OCI-LY7 (cell line): ENCODE data around the gene EML6.

Source experiments
- CTCF ChIP-seq: fragments of 200-600 bp; sonication (generic); conservative IDR thresholded peaks from 2 replicates; pipeline ENCODE4 v1.5.1; 2014; ENCODE audit warnings: mild to moderate bottlenecking, antibody characterized with exemption, low read length, moderate library complexity, mixed read lengths
- EZH2phosphoT487 ChIP-seq: fragments of 200-600 bp; sonication (generic); IDR thresholded peaks from 2 replicates; pipeline ENCODE4 v1.6.1; 2018; ENCODE audit warnings: low read depth, borderline replicate concordance, mild to moderate bottlenecking, mixed run types, antibody characterized with exemption, low read length, moderate library complexity, mixed read lengths

DNA sequence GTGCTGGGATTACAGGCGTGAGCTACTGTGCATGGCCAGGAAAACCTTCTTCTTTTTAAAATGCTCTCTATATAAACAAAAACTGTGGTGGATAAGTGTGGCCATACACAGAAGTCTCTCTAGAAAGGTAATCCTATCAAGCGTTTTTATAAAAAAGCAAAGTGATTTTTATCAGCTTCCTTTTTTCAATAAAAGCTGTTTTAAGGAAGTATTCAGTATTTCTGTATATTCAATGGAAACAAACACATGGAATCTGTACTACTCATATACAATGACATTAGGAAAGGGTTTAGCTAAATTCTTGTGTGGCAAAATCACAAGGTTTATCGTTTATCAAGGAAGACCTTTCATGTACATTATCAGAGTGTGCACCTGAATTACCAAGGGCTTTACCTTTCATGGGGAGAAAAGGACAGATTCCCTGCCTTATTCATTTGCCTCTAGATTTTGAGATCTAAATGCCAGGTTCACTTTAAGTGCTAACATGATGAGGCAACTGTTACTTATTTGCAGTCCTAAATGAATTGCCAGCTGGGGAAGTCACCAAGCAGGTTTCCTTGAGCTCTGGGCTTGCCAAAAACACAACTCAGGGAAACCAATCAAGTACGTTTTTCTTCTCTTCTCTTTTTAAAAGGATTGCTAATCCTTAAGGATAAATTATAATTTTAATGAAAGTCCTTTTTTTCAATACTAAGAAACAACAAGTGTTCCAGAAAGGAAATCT lies 256.0 kb downstream of the EML6 start:
- TF ChIP-seq CTCF (no peak), EZH2phosphoT487 (no peak)
